Left ventricle myocardium inferior (tissue), 1 donor: Measurements from ENCODE around the gene IRAK1BP1. TPM values are rescaled to one million over a fixed set of nuclear protein-coding genes. Genes with fewer than 3 reads are reported as not detected.

ENCODE experiments used
- DNase-seq: peaks from one replicate; pipeline ENCODE4 v3.0.0-alpha.2; 2020
- H3K27ac ChIP-seq: fragments of 200-600 bp; replicated peaks from 2 replicates; pipeline ENCODE4 v1.8.0; 2021
- H3K27me3 ChIP-seq: fragments of 200-600 bp; 2 replicates; pipeline ENCODE4 v1.8.0; 2021; ENCODE audit warnings: low read depth
- H3K36me3 ChIP-seq: fragments of 200-600 bp; 2 replicates; pipeline ENCODE4 v1.8.0; 2021
- H3K4me1 ChIP-seq: fragments of 200-600 bp; 2 replicates; pipeline ENCODE4 v1.8.0; 2021
- H3K4me3 ChIP-seq: fragments of 200-600 bp; 2 replicates; pipeline ENCODE4 v1.8.0; 2021; ENCODE audit warnings: mild to moderate bottlenecking, moderate library complexity
- H3K9me3 ChIP-seq: fragments of 200-600 bp; replicated peaks from 2 replicates; pipeline ENCODE4 v1.8.0; 2021
- CTCF ChIP-seq: fragments of 200-600 bp; IDR thresholded peaks from 2 replicates; pipeline ENCODE4 v1.8.0; 2021; ENCODE audit warnings: antibody characterized with exemption, mild to moderate bottlenecking, borderline replicate concordance
- intact Hi-C: fragments of 100-400 bp; cut with micrococcal nuclease; formaldehyde crosslinking; loops from one replicate; pipeline ENCODE4 v1.11.0; 2022
- total RNA-seq: library from RNA; stranded (reverse); fragmentation: NEBNext Ultra II Directional; extraction: Animal tissue kit (Norgen Biotek cat#: 25700); gene quantifications from one replicate; pipeline ENCODE4 v1.2.1, GENCODE V29; 2021
- donor health status: DM: no; HTN: yes; CAD: no; lungs with severe emphysema.

Gene IRAK1BP1
- total RNA-seq, 1 donor from 2014 or later: 4.7 TPM

GRCh38 chr6:78952362-78952761, 85.0 kb downstream of the IRAK1BP1 start:
- Histone ChIP-seq H3K27me3 (no peaks in the 10 kb centered on the region), H3K4me3 (no peak overlapping the region), H3K27ac (no peak overlapping the region), H3K36me3 (peaks cover 93% of the 10 kb centered on the region), H3K4me1 (no peaks in the 10 kb centered on the region), H3K9me3 (peaks cover 15% of the 10 kb centered on the region)
- DNase-seq: no peak
- no peak for TF ChIP-seq CTCF
- intact Hi-C loops: loop anchor here (10.0 kb wide), 1 partner anchor 52 kb away; no protein-coding TSS in a partner anchor

Other genes with a start within 250 kb of the IRAK1BP1 start
- gene PHIP, start 210.7 kb downstream of the IRAK1BP1 start, total RNA-seq: 13.0 TPM